Activated CD4-positive, alpha-beta T cell treated with anti-CD3 and anti-CD28 coated beads, Interleukin-10, Interleukin-2, amounts not matched to agents 100 ng/mL and 50 ng/mL, durations not matched to agents 16 hours and 8 hours (primary cell): ENCODE measurements around the gene LAMB2.

Experiments used
- DNase-seq: peaks from one replicate; pipeline ENCODE4 v3.0.0-alpha.2; 2020

Gene LAMB2

GRCh38 chr3:49161197-49161596, 28.3 kb upstream of the LAMB2 start:
- no peak for DNase-seq

DNA sequence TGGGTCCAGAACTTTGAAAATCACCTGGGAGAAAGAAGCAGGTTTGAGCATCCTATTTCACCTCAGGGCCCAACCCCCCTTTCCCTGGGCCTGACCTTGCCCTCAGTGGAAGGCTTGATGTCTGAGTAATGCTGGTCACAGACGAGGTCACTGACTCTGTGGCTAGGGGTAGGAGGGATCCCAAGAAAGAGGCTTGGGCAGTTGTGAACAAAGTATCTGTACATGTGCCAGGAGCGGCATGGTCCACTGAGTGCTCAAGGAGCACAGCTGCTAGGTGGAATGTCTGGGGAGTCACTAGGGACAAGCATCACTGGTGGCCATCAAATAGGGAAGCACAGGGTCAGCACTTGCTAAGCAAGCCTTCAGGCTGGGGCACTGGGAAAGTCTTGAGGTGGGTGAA, 25.9 kb upstream of the LAMB2 start:
- no peak for DNase-seq

GRCh38 chr3:49158103-49158709, 25.4 kb upstream of the LAMB2 start:
- DNase-seq: peak; percentile 73

DNA sequence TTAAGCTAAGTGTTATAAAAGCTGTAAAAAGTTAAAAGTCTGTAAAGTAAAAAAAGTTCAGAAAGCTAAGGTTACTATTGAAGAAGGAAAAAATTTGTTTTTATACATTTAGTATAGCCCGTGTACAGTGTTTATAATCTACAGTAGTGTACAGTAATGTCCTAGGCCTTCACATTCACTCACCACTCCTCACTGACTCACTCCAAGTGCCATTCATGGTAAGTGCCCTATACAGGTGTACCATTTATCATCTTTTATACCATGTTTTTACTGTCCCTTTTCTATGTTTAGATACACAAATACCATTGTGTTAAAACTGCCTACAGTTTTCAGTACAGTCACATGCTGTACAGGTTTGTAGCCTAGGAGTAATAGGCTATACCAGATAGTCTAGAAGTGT, 24.4 kb upstream of the LAMB2 start:
- DNase-seq: no peak

GRCh38 chr3:49153349-49153912, 20.6 kb upstream of the LAMB2 start:
- no peak for DNase-seq

DNA sequence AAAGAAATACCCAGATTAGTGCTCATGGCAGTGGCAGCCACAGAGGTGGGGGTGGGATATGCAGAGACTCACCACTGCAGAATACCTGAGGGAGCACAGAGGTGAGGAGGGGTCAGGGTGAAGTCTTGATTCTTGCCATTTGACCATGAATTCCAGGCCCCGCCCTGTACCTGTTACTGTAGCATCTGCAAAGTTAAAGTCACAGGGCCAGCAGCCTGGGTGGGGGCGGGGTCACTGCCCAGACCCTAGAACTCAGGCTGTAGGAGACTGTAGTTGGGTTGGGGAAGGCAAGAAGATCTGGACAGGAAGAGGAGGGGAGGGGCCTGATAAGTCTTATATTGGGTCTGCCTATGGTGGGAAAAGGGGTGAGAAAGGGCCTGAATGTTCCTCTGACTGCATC, 18.8 kb upstream of the LAMB2 start:
- no peak for DNase-seq

- no peak for DNase-seq
Observed at GRCh38 chr3:49148159-49148558, 15.3 kb upstream of the LAMB2 start.

- no peak for DNase-seq
Observed at GRCh38 chr3:49140080-49140479, 7.2 kb upstream of the LAMB2 start.

DNA sequence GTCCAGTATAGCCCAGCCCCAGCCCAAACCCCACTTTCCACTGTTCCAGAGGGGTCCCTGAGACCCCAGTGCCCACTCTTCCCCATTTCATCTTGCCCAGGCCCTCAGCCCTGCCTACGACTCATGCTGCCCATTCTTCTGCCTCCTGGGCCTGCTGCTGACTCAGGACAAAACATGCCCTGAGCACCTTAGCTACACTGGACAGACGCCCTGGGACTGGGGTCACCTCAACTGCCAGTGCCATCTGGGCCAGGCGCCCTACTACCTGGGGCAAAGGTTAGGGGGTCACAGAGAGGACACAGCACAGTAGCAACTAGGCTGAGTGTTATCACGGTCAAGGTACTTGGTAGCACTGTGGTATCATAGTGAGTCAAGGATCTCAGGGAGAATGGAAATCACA, 2.6 kb upstream of the LAMB2 start:
- no peak for DNase-seq

DNA sequence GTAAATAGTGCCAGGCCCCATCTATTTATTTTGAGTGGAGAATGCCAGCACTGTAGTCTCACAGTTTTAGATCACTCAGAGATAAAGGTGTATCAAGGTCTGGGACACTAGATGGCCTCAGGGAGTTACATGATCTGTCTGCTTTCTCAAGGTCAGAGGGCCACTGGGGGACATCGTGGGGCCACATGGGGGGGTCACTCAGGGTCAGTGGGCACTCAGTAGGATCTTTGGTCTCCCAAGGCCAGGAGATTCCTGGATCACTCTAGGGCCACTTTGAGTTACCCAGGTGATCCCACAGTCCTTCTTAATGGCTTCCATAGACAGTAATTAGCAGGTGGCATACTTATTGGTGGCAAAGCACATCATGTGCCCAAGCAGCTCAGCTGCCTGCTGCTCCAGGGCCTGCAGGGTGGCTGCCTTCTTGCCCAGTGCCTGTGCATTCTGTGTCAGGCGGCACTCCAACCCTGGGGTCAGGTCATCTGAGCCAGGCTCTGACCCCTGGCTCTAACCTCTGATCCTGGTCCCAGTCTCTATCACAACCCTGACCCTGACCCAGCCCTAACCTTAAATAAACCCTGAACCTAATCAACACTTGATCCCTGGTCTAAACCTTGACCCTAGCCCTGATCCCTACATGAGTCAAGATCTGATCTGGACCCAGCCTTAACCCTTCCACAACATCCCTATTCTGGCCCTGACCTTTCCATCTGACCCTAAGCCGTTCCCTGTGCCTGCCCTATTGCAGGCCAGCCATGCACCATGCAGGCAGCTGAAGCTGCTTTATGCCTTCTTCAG, 1.8 kb upstream of the LAMB2 start:
- DNase-seq: no peak

GRCh38 chr3:49133226-49133951, 539 bp upstream of the LAMB2 start:
- no peak for DNase-seq

GRCh38 chr3:49132073-49132436, 795 bp downstream of the LAMB2 start:
- no peak for DNase-seq

GRCh38 chr3:49131576-49131975, 1.3 kb downstream of the LAMB2 start:
- no peak for DNase-seq

GRCh38 chr3:49131040-49131439, 1.8 kb downstream of the LAMB2 start:
- DNase-seq: no peak

GRCh38 chr3:49124991-49125670, 7.7 kb downstream of the LAMB2 start:
- DNase-seq: no peak

- no peak for DNase-seq
Observed at GRCh38 chr3:49124203-49124602, 8.6 kb downstream of the LAMB2 start.

DNA sequence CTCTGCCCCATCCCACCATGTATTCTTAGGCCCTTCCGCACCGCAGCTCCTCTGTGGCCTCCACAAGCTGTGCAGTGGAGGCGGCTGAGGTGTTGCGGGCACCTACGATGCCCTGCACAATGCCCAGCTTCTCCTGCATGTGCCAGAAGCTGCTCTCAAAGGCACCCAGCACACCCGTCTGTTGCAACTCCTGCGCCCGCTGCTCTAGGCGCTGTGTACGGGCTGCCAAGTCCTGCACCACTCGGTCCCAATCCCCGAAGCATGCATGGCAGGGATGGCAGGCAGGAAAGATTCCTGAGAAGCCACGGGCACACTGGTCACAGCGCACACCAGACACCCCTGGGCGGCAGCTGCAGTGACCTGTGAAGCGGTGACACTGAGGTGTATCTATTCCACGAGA, 9.2 kb downstream of the LAMB2 start:
- no peak for DNase-seq

- DNase-seq: no peak
Observed at GRCh38 chr3:49122886-49123545, 9.8 kb downstream of the LAMB2 start.

DNA sequence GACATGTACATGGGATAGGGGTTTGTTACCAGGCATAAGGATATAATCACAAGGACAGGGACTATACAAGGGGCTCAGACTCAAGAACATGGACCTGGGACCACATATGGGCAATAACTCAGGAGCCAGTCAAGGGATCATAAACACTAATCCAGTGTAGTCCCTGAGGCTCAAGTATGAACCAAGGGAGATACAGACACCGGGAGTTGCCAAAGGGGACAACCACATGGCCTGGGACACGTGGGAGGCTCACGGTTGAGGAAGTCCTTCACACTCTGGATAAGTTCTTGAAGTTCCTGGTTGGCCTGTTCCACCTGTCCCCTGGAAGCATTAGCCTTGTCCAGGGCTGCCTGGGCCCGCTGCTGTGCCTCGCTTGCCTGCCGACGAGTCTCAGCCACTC, 10.4 kb downstream of the LAMB2 start:
- no peak for DNase-seq

DNA sequence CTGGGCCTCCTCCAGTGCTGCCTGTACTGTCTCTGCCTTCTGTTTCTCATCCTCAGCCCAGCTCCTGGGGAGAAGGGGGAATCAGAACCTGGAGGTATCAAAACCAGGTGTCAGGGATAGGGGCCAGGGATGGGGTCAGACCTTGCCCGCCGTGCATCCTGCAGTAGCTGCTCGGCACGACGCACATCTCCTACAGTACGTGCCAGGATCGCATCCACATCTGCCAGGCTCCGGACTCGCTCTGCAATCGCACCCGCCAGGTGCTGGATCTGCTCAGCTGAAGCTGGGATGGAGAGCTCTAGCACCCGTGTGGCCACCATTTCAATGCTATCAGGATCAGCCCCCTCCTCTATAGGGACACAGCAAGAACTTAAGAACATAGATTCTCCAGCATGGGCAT, 10.8 kb downstream of the LAMB2 start:
- DNase-seq: no peak

DNA sequence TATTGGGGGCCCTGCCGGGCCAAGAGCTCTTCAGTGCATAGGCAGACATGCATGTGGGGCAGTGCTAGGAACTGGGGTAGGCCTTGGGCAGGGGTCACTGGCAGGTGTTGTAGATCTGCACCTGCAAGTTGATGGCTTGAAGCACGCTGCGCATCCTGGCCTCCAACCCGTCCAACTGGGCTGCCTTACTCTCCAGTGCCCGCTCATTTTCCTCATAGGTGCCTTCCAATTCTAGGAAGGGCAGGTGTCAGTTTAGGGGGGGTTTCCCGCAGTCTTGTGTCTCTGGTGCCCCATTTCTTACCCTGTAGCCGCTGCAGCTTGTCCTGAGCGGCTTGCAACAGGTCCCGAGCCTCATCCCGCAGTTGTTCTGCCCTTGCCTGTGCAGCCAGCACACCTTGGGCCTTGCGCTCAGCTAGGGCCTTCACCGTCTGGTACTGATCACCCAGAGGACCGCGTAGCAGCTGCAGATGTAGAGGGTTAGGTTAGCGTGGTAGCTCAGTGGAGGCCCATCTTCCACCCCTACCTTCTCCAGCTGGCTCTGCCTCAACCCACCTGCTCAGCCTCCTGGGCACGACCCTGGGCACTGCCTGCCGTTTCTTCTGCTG, 11.6 kb downstream of the LAMB2 start:
- no peak for DNase-seq

DNA sequence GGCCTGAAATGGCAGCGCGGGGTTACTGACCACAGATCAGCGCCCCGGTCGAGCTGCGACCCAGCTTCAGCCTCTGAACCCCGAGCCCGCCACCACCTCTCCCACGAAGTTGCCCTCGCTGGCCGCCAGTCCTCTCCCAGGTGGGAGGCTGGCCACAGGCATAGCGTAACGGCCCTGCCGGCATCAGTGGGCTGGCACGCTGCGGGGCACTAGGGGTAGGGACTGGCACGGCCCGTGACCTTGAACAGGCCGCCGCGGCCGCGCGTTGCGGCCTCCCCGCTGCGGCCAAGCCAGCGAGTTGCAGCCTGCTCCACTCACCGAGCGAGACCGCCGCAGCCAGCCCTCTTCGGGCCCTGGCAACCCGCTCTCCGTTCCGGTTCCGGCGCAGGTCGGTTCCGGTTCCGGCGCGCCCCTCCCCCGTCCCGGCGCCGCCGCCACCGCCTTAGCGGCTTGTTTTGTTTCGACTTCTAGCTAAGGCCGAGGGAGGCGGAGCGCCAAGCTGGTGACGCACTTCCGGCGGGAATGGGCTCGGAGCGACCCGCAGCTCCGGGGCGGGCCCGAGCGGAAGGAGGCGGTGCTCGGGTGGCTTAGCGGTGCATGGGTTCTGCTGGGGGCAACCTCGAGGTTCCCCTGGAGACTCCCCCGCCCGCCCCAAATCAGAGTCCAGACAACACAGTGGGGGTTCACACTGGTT, 12.3 kb downstream of the LAMB2 start, which contains the start of gene USP19:
Gene USP19, minus strand, starts transcription at position 386 of the 694 bp plus-strand sequence. CDS start 1,678 bp downstream, outside the sequence.
- peak; percentile 95 for DNase-seq
